H4 (cell line): ENCODE data around the gene HDAC11. TPM values are rescaled to one million over a fixed set of nuclear protein-coding genes. Genes with fewer than 3 reads are reported as not detected.

Experiments used
- total RNA-seq: library from RNA; depleted of rRNA; stranded (reverse); fragments of >200 nt; shearing (Covaris generic); gene quantifications from 2 replicates; pipeline ENCODE4 v1.2.3, GENCODE V29; 2014; rRNA removed

HDAC11 gene
- total RNA-seq, 1 experiment from 2014 or later, result 9.4 TPM

Other genes starting within 250 kb of the HDAC11 start
- gene NUP210, start 60.0 kb upstream of the HDAC11 start, total RNA-seq, result 3.1 and 3.7 TPM in 2 replicates
- gene FBLN2, start 68.8 kb downstream of the HDAC11 start, total RNA-seq, result not detected in 2 replicates